Measurements from ENCODE around the gene PPIG. TPM values are rescaled to one million over a fixed set of nuclear protein-coding genes. Genes with fewer than 3 reads are reported as not detected.
A peak's percentile ranks its signal among the peaks of the same experiment; 100 is the strongest.

The PPIG gene
- total and polyA plus RNA-seq, 9 of the 15 experiments (the other 6 are each of a cell fraction or from before 2014, with no cell fraction given): 52.5 to 166 (median 124) TPM

GRCh38 chr2:169573160-169573973 is 10.8 kb upstream of the PPIG start, which contains the start of gene FASTKD1 (continued):
- TF ChIP-seq, protein P1, sequence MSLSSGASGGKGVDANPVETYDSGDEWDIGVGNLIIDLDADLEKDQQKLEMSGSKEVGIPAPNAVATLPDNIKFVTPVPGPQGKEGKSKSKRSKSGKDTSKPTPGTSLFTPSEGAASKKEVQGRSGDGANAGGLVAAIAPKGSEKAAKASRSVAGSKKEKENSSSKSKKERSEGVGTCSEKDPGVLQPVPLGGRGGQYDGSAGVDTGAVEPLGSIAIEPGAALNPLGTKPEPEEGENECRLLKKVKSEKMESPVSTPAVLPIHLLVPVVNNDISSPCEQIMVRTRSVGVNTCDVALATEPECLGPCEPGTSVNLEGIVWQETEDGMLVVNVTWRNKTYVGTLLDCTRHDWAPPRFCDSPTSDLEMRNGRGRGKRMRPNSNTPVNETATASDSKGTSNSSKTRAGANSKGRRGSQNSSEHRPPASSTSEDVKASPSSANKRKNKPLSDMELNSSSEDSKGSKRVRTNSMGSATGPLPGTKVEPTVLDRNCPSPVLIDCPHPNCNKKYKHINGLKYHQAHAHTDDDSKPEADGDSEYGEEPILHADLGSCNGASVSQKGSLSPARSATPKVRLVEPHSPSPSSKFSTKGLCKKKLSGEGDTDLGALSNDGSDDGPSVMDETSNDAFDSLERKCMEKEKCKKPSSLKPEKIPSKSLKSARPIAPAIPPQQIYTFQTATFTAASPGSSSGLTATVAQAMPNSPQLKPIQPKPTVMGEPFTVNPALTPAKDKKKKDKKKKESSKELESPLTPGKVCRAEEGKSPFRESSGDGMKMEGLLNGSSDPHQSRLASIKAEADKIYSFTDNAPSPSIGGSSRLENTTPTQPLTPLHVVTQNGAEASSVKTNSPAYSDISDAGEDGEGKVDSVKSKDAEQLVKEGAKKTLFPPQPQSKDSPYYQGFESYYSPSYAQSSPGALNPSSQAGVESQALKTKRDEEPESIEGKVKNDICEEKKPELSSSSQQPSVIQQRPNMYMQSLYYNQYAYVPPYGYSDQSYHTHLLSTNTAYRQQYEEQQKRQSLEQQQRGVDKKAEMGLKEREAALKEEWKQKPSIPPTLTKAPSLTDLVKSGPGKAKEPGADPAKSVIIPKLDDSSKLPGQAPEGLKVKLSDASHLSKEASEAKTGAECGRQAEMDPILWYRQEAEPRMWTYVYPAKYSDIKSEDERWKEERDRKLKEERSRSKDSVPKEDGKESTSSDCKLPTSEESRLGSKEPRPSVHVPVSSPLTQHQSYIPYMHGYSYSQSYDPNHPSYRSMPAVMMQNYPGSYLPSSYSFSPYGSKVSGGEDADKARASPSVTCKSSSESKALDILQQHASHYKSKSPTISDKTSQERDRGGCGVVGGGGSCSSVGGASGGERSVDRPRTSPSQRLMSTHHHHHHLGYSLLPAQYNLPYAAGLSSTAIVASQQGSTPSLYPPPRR (CRISPR knock-in tag; IDR thresholded peaks at IDR 0.05; ENCODE audit: borderline replicate concordance): 0 out of 2 replicates have a peak, but pooled peaks have one; percentile 28
- TF ChIP-seq TAF9B (IDR thresholded peaks at IDR 0.05; ENCODE audit: partially characterized antibody) (peak; percentile 53), ZNF449 (CRISPR knock-in tag; IDR thresholded peaks at IDR 0.05) (peak; percentile 72; the same call in 1 of the 2 replicates), ZNF24 (IDR thresholded peaks at IDR 0.05) (peak; percentile 55; the same call in 1 of the 2 replicates), CHD2 (IDR thresholded peaks at IDR 0.05; ENCODE audit: low read depth, low read length) (peak; percentile 85), POU5F1 (IDR thresholded peaks at IDR 0.05; ENCODE audit: borderline replicate concordance, low read depth, low read length, partially characterized antibody) (peak; percentile 93), PBX2 (CRISPR knock-in tag; IDR thresholded peaks at IDR 0.05; ENCODE audit: low read depth) (no peak), PBX2 (tag; conservative IDR thresholded peaks at IDR 0.05; ENCODE audit: low read depth) (peak; percentile 52), DDX20 (tag; IDR thresholded peaks at IDR 0.05; ENCODE audit: low read depth) (no peak), HNRNPLL (IDR thresholded peaks at IDR 0.05; ENCODE audit: low read depth, low read length, poor library complexity, severe bottlenecking) (peak; percentile 99)
- TF ChIP-seq, protein P2, sequence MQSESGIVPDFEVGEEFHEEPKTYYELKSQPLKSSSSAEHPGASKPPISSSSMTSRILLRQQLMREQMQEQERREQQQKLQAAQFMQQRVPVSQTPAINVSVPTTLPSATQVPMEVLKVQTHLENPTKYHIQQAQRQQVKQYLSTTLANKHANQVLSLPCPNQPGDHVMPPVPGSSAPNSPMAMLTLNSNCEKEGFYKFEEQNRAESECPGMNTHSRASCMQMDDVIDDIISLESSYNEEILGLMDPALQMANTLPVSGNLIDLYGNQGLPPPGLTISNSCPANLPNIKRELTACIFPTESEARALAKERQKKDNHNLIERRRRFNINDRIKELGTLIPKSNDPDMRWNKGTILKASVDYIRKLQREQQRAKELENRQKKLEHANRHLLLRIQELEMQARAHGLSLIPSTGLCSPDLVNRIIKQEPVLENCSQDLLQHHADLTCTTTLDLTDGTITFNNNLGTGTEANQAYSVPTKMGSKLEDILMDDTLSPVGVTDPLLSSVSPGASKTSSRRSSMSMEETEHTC (IDR thresholded peaks at IDR 0.05): no peak
